ENCODE measurements around the gene LTK. TPM values are rescaled to one million over a fixed set of nuclear protein-coding genes. Genes with fewer than 3 reads are reported as not detected.

The LTK gene
- total and polyA plus RNA-seq, 2 of the 8 experiments (the other 6 are each of a cell fraction or from before 2014, with no cell fraction given) = 0.05 to 0.19 TPM

GRCh38 chr15:41501931-41502794, 11.5 kb downstream of the LTK start (continued):
- TF ChIP-seq, protein P1, sequence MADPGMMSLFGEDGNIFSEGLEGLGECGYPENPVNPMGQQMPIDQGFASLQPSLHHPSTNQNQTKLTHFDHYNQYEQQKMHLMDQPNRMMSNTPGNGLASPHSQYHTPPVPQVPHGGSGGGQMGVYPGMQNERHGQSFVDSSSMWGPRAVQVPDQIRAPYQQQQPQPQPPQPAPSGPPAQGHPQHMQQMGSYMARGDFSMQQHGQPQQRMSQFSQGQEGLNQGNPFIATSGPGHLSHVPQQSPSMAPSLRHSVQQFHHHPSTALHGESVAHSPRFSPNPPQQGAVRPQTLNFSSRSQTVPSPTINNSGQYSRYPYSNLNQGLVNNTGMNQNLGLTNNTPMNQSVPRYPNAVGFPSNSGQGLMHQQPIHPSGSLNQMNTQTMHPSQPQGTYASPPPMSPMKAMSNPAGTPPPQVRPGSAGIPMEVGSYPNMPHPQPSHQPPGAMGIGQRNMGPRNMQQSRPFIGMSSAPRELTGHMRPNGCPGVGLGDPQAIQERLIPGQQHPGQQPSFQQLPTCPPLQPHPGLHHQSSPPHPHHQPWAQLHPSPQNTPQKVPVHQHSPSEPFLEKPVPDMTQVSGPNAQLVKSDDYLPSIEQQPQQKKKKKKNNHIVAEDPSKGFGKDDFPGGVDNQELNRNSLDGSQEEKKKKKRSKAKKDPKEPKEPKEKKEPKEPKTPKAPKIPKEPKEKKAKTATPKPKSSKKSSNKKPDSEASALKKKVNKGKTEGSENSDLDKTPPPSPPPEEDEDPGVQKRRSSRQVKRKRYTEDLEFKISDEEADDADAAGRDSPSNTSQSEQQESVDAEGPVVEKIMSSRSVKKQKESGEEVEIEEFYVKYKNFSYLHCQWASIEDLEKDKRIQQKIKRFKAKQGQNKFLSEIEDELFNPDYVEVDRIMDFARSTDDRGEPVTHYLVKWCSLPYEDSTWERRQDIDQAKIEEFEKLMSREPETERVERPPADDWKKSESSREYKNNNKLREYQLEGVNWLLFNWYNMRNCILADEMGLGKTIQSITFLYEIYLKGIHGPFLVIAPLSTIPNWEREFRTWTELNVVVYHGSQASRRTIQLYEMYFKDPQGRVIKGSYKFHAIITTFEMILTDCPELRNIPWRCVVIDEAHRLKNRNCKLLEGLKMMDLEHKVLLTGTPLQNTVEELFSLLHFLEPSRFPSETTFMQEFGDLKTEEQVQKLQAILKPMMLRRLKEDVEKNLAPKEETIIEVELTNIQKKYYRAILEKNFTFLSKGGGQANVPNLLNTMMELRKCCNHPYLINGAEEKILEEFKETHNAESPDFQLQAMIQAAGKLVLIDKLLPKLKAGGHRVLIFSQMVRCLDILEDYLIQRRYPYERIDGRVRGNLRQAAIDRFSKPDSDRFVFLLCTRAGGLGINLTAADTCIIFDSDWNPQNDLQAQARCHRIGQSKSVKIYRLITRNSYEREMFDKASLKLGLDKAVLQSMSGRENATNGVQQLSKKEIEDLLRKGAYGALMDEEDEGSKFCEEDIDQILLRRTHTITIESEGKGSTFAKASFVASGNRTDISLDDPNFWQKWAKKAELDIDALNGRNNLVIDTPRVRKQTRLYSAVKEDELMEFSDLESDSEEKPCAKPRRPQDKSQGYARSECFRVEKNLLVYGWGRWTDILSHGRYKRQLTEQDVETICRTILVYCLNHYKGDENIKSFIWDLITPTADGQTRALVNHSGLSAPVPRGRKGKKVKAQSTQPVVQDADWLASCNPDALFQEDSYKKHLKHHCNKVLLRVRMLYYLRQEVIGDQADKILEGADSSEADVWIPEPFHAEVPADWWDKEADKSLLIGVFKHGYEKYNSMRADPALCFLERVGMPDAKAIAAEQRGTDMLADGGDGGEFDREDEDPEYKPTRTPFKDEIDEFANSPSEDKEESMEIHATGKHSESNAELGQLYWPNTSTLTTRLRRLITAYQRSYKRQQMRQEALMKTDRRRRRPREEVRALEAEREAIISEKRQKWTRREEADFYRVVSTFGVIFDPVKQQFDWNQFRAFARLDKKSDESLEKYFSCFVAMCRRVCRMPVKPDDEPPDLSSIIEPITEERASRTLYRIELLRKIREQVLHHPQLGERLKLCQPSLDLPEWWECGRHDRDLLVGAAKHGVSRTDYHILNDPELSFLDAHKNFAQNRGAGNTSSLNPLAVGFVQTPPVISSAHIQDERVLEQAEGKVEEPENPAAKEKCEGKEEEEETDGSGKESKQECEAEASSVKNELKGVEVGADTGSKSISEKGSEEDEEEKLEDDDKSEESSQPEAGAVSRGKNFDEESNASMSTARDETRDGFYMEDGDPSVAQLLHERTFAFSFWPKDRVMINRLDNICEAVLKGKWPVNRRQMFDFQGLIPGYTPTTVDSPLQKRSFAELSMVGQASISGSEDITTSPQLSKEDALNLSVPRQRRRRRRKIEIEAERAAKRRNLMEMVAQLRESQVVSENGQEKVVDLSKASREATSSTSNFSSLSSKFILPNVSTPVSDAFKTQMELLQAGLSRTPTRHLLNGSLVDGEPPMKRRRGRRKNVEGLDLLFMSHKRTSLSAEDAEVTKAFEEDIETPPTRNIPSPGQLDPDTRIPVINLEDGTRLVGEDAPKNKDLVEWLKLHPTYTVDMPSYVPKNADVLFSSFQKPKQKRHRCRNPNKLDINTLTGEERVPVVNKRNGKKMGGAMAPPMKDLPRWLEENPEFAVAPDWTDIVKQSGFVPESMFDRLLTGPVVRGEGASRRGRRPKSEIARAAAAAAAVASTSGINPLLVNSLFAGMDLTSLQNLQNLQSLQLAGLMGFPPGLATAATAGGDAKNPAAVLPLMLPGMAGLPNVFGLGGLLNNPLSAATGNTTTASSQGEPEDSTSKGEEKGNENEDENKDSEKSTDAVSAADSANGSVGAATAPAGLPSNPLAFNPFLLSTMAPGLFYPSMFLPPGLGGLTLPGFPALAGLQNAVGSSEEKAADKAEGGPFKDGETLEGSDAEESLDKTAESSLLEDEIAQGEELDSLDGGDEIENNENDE (IDR thresholded peaks at IDR 0.05; ENCODE audit: insufficient replicate concordance, low read length) = no peak
- TF ChIP-seq RAD21 (IDR thresholded peaks at IDR 0.05 in 1 of 2, conservative IDR thresholded peaks at IDR 0.05 in 1 of 2; ENCODE audit: low read depth in 2 of 2, low read length in 2 of 2) (no peak), NRF1 (IDR thresholded peaks at IDR 0.05; ENCODE audit: low read depth, low read length) (no peak), RBBP5 (IDR thresholded peaks at IDR 0.05; ENCODE audit: borderline replicate concordance, low read depth, low read length) (0 out of 2 replicates have a peak, but pooled peaks have one; percentile 16), TEAD4 (IDR thresholded peaks at IDR 0.05; ENCODE audit: low read depth, low read length) (no peak), ATF3 (IDR thresholded peaks at IDR 0.05; ENCODE audit: insufficient read depth, low read depth, low read length) (no peak), BCL11A (IDR thresholded peaks at IDR 0.05; ENCODE audit: low read depth in 2 of 2, low read length in 2 of 2) (no peak), GABPA (IDR thresholded peaks at IDR 0.05; ENCODE audit: borderline replicate concordance, insufficient read depth, low read length) (0 out of 2 replicates have a peak, but pooled peaks have one; percentile 9)

Data from H1 (cell line).